OCI-LY3 (cell line): ENCODE measurements around the gene RBM33.

Experiments used
- CTCF ChIP-seq: fragments of 200-600, 300-600 bp; sonication (generic); IDR thresholded peaks from 2 replicates; pipeline ENCODE4 v1.5.1; 2014; ENCODE audit warnings: antibody characterized with exemption, low read length, low read depth
- EZH2phosphoT487 ChIP-seq: fragments of 200-600 bp; shearing (Covaris generic); IDR thresholded peaks from 2 replicates; pipeline ENCODE4 v1.6.1; 2018; ENCODE audit warnings: antibody characterized with exemption, mixed run types, low read depth

- TF ChIP-seq CTCF (no peak), EZH2phosphoT487 (no peak)
Measured at GRCh38 chr7:155754165-155754564, 109.7 kb downstream of the RBM33 start.
